Liver (tissue), 9 donors: ENCODE results near the gene COL12A1. TPM values are rescaled to one million over a fixed set of nuclear protein-coding genes. Genes with fewer than 3 reads are reported as not detected.

ENCODE experiments used
- DNase-seq: peaks from one replicate; pipeline ENCODE4 v3.0.0-alpha.2; 2017; ENCODE audit warnings: low spot score
- H3K27ac ChIP-seq, 2 donors: one replicate each; pipeline ENCODE4 v1.7.0; 2013; ENCODE audit warnings: inconsistent platforms in 2 of 2, low read length in 2 of 2, control low read depth in 1 of 2, low read depth in 1 of 2, mild to moderate bottlenecking in 1 of 2
- H3K27me3 ChIP-seq, 4 donors: one replicate each; pipeline versions ENCODE4 v1.6.1 to v1.7.0; 2013; ENCODE audit warnings: low read length in 3 of 4, inconsistent platforms in 1 of 4, mild to moderate bottlenecking in 1 of 4, moderate library complexity in 1 of 4; ENCODE audit not compliant: control insufficient read depth in 4 of 4, insufficient read depth in 4 of 4
- H3K36me3 ChIP-seq, 4 donors: one replicate each; pipeline versions ENCODE4 v1.6.1 to v1.7.0; 2013; ENCODE audit warnings: low read length in 3 of 4, mild to moderate bottlenecking in 3 of 4, low read depth in 1 of 4, moderate library complexity in 1 of 4; ENCODE audit not compliant: control insufficient read depth in 4 of 4, insufficient read depth in 3 of 4
- H3K4me1 ChIP-seq, 4 donors: one replicate each; pipeline versions ENCODE4 v1.6.1 to v1.7.0; 2013; ENCODE audit warnings: low read length in 3 of 4, mild to moderate bottlenecking in 3 of 4, moderate library complexity in 1 of 4; ENCODE audit not compliant: control insufficient read depth in 4 of 4, insufficient read depth in 4 of 4
- H3K4me3 ChIP-seq, 3 donors: one replicate each; pipeline versions ENCODE4 v1.6.1 to v1.7.0; 2013; ENCODE audit warnings: low read length in 3 of 3, control low read depth in 1 of 3, low read depth in 1 of 3, mild to moderate bottlenecking in 1 of 3
- H3K9ac ChIP-seq, 2 donors: one replicate each; pipeline ENCODE4 v1.7.0; 2013; ENCODE audit warnings: low read length in 2 of 2, mild to moderate bottlenecking in 2 of 2, moderate library complexity in 2 of 2, control low read depth in 1 of 2, low read depth in 1 of 2
- H3K9me3 ChIP-seq, 4 donors: one replicate each; pipeline versions ENCODE4 v1.6.1 to v1.7.0; 2013; ENCODE audit warnings: low read length in 3 of 4; ENCODE audit not compliant: control insufficient read depth in 4 of 4
- ATF3 ChIP-seq: IDR thresholded peaks from 2 replicates; pipeline ENCODE4 v1.6.1; 2016; ENCODE audit warnings: antibody characterized with exemption
- CTCF ChIP-seq: fragments of 150-350 bp; IDR thresholded peaks from 2 replicates; pipeline ENCODE4 v1.5.1; 2017; ENCODE audit warnings: improper control_type of control experiment, low read depth, low read length; ENCODE audit not compliant: missing input control
- EGR1 ChIP-seq, 2 donors: IDR thresholded peaks; 2 replicates each; pipeline ENCODE4 v1.6.1; 2016 to 2018; ENCODE audit warnings: antibody characterized with exemption in 2 of 2, low read depth in 2 of 2
- FOXA1 ChIP-seq: IDR thresholded peaks from 2 replicates; pipeline ENCODE4 v1.6.1; 2016; ENCODE audit warnings: antibody characterized with exemption
- FOXA2 ChIP-seq: IDR thresholded peaks from 2 replicates; pipeline ENCODE4 v1.6.1; 2016; ENCODE audit warnings: antibody characterized with exemption
- HNF4A ChIP-seq, 2 donors: conservative IDR thresholded peaks; 2 replicates each; pipeline ENCODE4 v1.6.1; 2016; ENCODE audit warnings: antibody characterized with exemption in 2 of 2, mild to moderate bottlenecking in 2 of 2
- HNF4G ChIP-seq: IDR thresholded peaks from 2 replicates; pipeline ENCODE4 v1.6.1; 2016; ENCODE audit warnings: antibody characterized with exemption
- JUND ChIP-seq, 2 donors: IDR thresholded peaks; 2 replicates each; pipeline ENCODE4 v1.6.1; 2016; ENCODE audit warnings: antibody characterized with exemption in 2 of 2
- NR2F2 ChIP-seq: IDR thresholded peaks from 2 replicates; pipeline ENCODE4 v1.6.1; 2016; ENCODE audit warnings: antibody characterized with exemption
- RAD21 ChIP-seq, 2 donors: IDR thresholded peaks; 2 replicates each; pipeline ENCODE4 v1.6.1; 2016; ENCODE audit warnings: antibody characterized with exemption in 2 of 2, mild to moderate bottlenecking in 2 of 2
- REST ChIP-seq: IDR thresholded peaks from 2 replicates; pipeline ENCODE4 v1.6.1; 2016; ENCODE audit warnings: antibody characterized with exemption, mild to moderate bottlenecking
- RXRA ChIP-seq, 2 donors: IDR thresholded peaks; 2 replicates each; pipeline ENCODE4 v1.6.1; 2017 to 2018; ENCODE audit warnings: antibody characterized with exemption in 2 of 2, mild to moderate bottlenecking in 1 of 2
- SP1 ChIP-seq: IDR thresholded peaks from 2 replicates; pipeline ENCODE4 v1.6.1; 2018; ENCODE audit warnings: antibody characterized with exemption, mild to moderate bottlenecking
- TAF1 ChIP-seq: conservative IDR thresholded peaks from 2 replicates; pipeline ENCODE4 v1.6.1; 2016; ENCODE audit warnings: antibody characterized with exemption, mild to moderate bottlenecking
- YY1 ChIP-seq: IDR thresholded peaks from 2 replicates; pipeline ENCODE4 v1.6.1; 2016; ENCODE audit warnings: antibody characterized with exemption, mild to moderate bottlenecking
- ZBTB33 ChIP-seq: IDR thresholded peaks from 2 replicates; pipeline ENCODE4 v1.6.1; 2016; ENCODE audit warnings: antibody characterized with exemption
- WGBS: extraction: QIAGEN DNeasy Blood & Tissue Kit; methylation state at CpG from one replicate; pipeline ENCODE4 v1.1.7; 2013; 5-methylcytosine and 5-hydroxymethylcytosine counted together
- polyA plus RNA-seq, 2 donors: library from polyadenylated mRNA; stranded (reverse) in 1 of 2; unstranded in 1 of 2; fragments of 200-250 nt in 1 of 2; fragments of >200 nt in 1 of 2; fragmentation: Nextera tagmentation in 1 of 2; extraction: Ambion mirVana in 1 of 2; gene quantifications; one replicate each; pipeline versions ENCODE4 v1.2.1 to v1.2.3, GENCODE V29; 2013 to 2015
- total RNA-seq, 2 donors: library from RNA; depleted of rRNA; stranded (reverse); fragments of >200 nt; gene quantifications; one replicate each; pipeline ENCODE4 v1.2.3, GENCODE V29; 2014
- donor health status: healthy.
- donor health status: healthy.
- donor health status: healthy.
- donor health status: healthy.
- donor health status: healthy.

The COL12A1 gene
- total and polyA plus RNA-seq, 4 donors = 0.15 to 5.1 (median 1.8) TPM

GRCh38 chr6:75094614-75095200, 111.1 kb downstream of the COL12A1 start:
- DNase-seq = no peak
- Histone ChIP-seq H3K36me3 (no peaks in the 10 kb centered on the region), H3K9ac (no peak overlapping the region), H3K4me1 (peaks cover 0 to 3% (median 1%) of the 10 kb centered on the region in 4 donors), H3K9me3 (no peaks in the 10 kb centered on the region), H3K4me3 (no peak overlapping the region), H3K27me3 (no peaks in the 10 kb centered on the region), H3K27ac (no peak overlapping the region)
- 70% methylated on average over 5 of the region's 5 CpGs for WGBS
- TF ChIP-seq ATF3 = no peak
- no peak for TF ChIP-seq JUND (IDR thresholded peaks at IDR 0.05)
- TF ChIP-seq FOXA2 = no peak
- TF ChIP-seq ZBTB33 = no peak
- TF ChIP-seq EGR1 (IDR thresholded peaks at IDR 0.05; ENCODE audit: low read depth in 2 of 2) = no peak
- TF ChIP-seq RXRA (IDR thresholded peaks at IDR 0.05) = no peak
- TF ChIP-seq TAF1 = no peak
- TF ChIP-seq NR2F2 = no peak

GRCh38 chr6:75091467-75092190, 114.2 kb downstream of the COL12A1 start:
- Histone ChIP-seq H3K27ac (no peak overlapping the region), H3K36me3 (no peaks in the 10 kb centered on the region), H3K9me3 (no peaks in the 10 kb centered on the region), H3K4me3 (no peak overlapping the region), H3K4me1 (no peaks in the 10 kb centered on the region), H3K27me3 (no peaks in the 10 kb centered on the region), H3K9ac (no peak overlapping the region)
- TF ChIP-seq RXRA (IDR thresholded peaks at IDR 0.05) (no peak), JUND (IDR thresholded peaks at IDR 0.05) (no peak), ATF3 (no peak), HNF4G (no peak), ZBTB33 (no peak), HNF4A (conservative IDR thresholded peaks at IDR 0.05) (no peak), TAF1 (no peak), NR2F2 (no peak), REST (no peak), YY1 (no peak), FOXA2 (no peak), SP1 (no peak), RAD21 (IDR thresholded peaks at IDR 0.05) (no peak), CTCF (no peak), FOXA1 (no peak)
- DNase-seq = no peak
- 83% methylated on average over 4 of the region's 4 CpGs for WGBS
